ENCODE measurements around the gene MRTFB.
A peak's percentile ranks its signal among the peaks of the same experiment; 100 is the strongest.
"Not testable (repeated sequence)": the region's sequence is repeated elsewhere in the genome, so short reads cannot be mapped to it uniquely, and the experiment has no call there.

Gene MRTFB

GRCh38 chr16:14183962-14184361 lies 112.8 kb downstream of the MRTFB start:
- DNase-seq (ENCODE audit: low read depth in 2 of 2) = not testable (repeated sequence)

DNA sequence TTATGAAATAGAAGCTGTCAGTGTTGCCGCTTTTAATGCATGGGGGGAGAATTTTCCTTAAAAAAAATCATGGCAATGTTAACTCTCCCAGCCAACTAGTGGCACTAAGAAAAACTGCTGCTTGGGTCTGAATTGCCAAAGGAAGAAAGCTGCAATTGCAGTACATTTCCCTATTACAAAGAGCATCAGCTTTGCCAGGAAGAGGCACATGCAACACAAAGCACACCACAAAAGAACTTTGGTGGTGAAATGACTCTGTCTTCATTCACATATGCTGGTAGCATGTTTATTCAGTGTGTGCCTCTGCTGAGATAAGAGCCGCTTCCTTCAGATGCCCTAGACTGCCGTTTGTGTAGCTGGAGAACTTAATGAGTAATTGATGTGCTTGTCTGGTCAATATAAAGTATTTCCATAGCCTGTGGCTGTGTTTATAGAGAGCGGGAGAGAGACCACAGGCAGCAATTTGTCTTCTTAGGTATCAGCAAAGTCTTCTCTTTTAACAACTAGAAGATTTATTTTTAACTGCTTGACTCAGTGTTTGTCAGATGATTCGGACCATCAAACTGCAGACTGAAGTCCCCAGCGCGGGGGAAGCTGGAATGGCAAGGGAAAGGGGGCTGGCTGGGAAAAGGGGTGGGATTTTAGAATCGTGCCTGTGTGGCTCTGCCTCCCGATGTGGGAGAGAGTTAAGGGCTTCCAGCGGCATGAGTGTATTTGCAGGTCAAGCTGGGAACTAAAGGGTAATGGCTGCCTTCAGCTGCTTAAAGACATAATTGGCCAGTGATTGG lies 115.1 kb downstream of the MRTFB start:
- no peak for DNase-seq (ENCODE audit: low read depth in 2 of 2)

DNA sequence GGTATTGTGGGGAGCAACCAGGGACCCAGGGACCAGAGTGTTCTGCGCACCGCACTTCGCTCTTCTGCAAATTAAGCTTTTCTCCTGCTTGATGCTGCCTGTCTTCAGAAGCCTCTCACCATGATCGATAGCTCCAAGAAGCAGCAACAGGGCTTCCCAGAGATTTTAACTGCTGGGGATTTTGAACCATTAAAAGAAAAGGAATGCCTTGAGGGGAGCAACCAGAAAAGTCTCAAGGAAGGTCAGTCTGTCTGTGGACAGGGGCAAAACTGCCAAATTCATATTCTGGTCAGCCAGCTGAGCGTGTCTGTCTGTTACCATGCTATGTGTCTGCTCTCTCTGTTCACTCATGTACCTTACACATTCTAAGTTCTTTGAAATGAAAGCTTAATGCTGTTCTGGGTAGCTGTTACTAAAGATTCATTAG lies 115.7 kb downstream of the MRTFB start:
- no peak for DNase-seq (ENCODE audit: low read depth in 2 of 2)

DNA sequence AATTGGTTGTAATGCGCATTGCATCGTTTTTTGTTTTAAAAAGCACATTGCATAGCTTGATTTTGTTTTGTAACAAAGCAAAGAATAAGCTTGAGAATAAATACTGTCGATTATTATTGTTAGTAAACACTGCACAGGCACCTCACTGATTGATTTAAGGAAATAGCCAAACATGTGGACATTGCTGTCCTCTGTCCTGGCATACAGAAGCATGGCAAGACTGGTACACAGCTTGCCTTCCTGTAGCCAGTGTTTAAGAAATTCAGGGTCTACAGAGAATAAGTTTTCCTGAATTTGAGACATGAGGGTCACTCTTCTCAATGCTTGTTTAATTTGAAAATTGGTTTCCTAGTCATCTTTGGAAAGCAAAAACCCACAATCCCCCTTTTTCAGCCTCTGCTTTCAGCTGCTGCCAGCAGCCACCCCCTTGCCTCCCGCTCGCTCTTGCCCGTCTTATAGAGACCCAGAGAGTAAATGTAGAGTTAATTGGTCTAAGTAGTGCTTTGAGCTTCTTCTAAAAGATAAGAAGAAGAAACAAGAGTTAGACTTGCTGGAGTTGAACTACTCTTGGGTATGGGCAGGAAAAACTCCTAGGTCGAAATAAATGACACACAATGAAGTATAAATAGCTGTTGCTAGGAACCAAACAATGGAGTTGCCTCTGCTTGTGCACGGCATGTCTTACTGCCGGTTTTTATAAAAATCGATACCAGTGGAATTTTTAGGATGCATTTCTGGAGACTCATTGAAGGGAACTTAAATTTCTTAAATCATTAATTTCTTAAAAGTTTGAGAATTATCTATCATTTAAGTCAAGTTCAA lies 116.6 kb downstream of the MRTFB start:
- no peak for DNase-seq (ENCODE audit: low read depth in 2 of 2)

- DNase-seq (ENCODE audit: low read depth in 2 of 2) = peak in 1 of 2 donors; percentile 20
Measured at GRCh38 chr16:14193316-14193871, 122.3 kb downstream of the MRTFB start.

DNA sequence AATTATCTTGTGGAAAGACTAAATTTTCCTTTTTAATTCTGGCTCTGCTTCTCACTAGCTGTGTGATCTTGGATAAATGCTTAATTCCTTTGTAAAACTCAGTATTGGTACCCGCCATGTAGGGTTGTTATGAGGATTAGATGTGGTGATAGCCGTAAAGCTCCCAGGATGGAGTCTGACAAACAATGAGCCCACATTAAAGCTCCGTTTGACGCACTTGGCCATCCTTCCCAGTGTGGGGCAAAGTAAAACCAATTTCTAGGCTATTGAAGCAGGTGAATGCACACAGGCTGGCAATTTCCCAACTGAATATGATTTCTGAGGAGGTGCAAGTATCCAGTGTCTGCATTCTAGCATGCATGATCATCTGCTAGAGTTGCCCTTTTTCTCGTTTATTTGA lies 123.6 kb downstream of the MRTFB start:
- no peak for DNase-seq (ENCODE audit: low read depth in 2 of 2)

- DNase-seq (ENCODE audit: low read depth in 2 of 2) = no peak
Measured at GRCh38 chr16:14196011-14196410, 124.9 kb downstream of the MRTFB start.

- no peak for DNase-seq (ENCODE audit: low read depth in 2 of 2)
Measured at GRCh38 chr16:14196539-14196938, 125.4 kb downstream of the MRTFB start.

DNA sequence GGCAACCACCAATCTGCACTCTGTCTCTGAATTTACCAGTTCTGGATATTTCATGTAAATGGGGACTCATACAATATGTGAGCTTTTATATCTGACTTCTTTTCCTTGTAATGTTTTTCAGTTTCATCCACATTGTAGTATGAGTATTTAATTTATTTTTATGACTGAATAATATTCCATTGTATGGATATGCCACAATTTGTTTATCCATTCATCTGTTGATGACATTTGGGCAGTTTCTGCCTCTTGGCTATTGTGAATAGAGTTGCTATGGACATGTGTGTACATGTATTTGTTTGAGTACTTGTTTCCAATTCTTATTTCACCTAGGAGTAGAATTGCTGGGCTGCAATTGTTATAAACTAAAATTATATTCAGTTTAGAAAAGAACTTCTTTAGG lies 126.9 kb downstream of the MRTFB start:
- DNase-seq (ENCODE audit: low read depth in 2 of 2) = no peak

DNA sequence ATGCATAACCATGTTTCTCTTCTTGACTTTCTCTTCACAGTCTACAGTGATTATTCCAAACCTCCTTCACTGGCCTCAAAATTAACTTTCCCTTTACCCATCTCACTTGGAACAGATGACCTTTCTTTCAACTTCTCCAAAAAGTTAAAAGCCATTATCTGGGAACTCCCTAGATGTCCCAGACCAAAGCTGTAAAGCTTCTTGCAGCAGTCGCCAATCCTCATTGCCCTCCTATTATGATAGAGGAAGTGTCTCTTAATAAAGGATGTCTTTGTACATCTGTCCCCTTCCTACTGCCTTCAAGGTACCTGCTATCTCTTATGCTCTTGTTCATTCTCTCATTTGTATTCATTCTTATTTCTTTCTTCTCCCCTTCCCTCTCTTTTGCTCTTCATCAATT lies 127.5 kb downstream of the MRTFB start:
- DNase-seq (ENCODE audit: low read depth in 2 of 2) = no peak

DNA sequence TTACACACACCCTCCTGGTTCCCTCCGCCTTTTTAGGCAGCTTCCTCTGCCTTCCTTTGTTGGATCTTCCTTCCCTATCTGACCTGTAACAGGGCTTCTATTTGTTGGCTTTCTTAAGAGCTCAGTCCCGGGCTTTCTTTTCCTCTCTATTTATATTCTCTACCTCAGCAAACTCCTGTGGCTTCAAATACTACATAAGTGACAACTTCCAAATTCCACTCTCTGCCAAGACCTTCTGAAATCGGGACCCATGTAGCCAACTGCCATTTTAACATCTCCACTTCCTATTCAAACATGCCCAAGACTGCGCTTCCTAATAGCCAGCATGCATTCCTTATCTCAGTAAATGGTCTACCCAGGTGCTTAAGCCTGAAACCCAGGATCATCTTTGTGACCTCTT lies 128.1 kb downstream of the MRTFB start:
- DNase-seq (ENCODE audit: low read depth in 2 of 2) = no peak

DNA sequence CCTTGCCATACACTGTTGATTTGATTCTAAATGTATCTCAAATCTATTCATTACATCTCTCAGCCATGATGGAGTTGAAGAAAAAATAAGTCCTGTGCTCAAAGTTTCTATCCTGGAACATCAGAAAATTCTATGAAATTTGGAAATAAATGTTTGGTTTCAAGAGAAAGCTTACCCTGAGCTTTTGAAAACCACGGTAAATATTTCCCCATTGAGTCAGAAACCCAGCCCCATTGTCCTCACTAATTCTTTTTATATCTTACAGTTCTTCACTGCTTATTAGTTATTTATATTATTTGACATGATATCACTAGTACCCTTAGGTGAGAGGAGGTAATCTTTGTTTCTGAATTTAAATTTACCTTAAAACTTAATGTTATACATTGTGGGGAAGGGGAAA lies 128.5 kb downstream of the MRTFB start:
- DNase-seq (ENCODE audit: low read depth in 2 of 2) = no peak

- DNase-seq (ENCODE audit: low read depth in 2 of 2) = no peak
Measured at GRCh38 chr16:14202095-14202494, 131.0 kb downstream of the MRTFB start.

DNA sequence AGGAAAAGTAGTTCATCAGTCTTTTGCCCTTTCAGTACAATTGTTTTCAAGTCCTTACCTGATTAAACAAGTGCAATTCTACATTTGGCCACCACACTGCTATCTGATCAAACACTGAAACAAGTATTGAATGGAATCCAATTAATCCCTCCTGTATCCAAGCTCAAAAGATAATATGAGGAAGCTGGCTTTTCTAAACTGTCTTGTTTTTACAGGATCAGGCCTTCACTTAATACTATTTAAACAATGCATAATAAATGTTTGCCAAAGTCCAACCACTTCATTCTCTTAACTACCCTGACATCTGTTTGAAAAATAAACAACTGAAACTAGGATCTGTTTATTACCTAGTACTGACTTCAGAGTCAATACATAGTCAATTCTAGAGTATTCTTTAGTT lies 131.6 kb downstream of the MRTFB start:
- no peak for DNase-seq (ENCODE audit: low read depth in 2 of 2)

- DNase-seq (ENCODE audit: low read depth in 2 of 2) = no peak
Measured at GRCh38 chr16:14203166-14203565, 132.0 kb downstream of the MRTFB start.

DNA sequence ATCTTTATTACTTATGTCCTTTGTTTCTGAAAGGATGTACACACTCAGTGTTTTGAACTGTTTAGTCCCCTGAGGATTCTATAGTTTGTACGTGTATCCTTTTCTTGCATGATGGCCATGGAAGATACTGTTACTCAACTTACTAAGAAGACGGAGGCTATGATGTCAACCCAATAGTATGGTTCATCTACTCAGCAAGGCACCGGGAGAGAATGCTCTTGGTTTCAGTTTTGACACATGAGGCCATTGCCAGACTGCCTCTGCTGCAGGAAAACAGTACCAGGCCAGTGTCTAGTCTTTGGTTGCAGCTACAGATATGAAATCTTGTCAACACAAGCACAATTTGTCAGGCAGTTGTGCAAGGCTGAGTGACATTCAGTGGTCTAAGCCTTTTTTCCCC lies 134.5 kb downstream of the MRTFB start:
- DNase-seq (ENCODE audit: low read depth in 2 of 2) = no peak

- DNase-seq (ENCODE audit: low read depth in 2 of 2) = no peak
Measured at GRCh38 chr16:14211856-14212543, 140.9 kb downstream of the MRTFB start.

- no peak for DNase-seq (ENCODE audit: low read depth in 2 of 2)
Measured at GRCh38 chr16:14215941-14216340, 144.8 kb downstream of the MRTFB start.

GRCh38 chr16:14219983-14220382 lies 148.9 kb downstream of the MRTFB start:
- DNase-seq (ENCODE audit: low read depth in 2 of 2) = no peak

DNA sequence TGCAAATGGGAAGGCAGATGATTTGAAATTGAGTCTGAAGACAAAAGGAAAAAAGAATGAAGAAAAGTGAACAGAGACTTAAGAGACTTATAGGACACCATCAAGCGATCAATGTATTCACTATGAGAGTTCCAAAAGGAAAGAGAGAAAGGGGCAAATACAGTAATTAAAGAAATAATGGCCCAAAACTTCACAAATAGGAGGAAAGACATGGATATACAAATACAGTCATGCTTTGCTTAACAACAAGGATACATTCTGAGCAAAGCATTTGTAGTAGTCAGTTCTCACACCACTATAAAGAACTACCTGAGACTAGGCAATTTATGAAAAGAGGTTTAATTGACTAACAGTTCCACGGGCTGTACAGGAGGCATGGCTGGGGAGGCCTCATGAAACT lies 152.5 kb downstream of the MRTFB start:
- DNase-seq (ENCODE audit: low read depth in 2 of 2) = no peak

DNA sequence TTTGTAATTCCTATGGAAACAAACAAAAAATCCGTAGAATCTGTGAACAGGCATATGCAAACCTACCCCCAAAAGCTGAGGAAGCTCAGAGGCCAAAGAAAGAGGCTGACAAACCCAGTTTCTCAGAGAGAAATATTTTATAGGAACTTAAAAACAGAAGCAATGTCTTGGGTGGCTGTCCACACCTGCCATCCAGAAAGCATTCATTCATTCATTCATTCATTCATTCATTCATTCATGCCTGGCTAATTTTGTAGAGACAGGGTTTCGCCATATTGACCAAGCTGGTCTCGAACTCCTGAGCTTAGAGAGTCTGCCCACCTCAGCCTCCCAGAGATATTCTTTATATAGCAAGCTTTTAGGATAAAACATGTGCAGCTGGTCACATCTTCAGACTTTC lies 154.3 kb downstream of the MRTFB start:
- no peak for DNase-seq (ENCODE audit: low read depth in 2 of 2)
